ENCODE data around the gene PLA2G4B. TPM values are rescaled to one million over a fixed set of nuclear protein-coding genes. Genes with fewer than 3 reads are reported as not detected.
"Not testable (repeated sequence)": the region's sequence is repeated elsewhere in the genome, so short reads cannot be mapped to it uniquely, and the experiment has no call there.

PLA2G4B gene
- total RNA-seq, 2 donors from 2014 or later: 8.3 to 9.4 TPM

- no peaks in the 10 kb centered on the region for H3K9me3 Mint-ChIP-seq
- H3K36me3 Mint-ChIP-seq: no peaks in the 10 kb centered on the region
- DNase-seq (ENCODE audit: low spot score in 2 of 2) (no peak), ATAC-seq (no peak)
- H3K27ac Mint-ChIP-seq: no peak overlapping the region
Observed at GRCh38 chr15:41820791-41821423, 17.7 kb upstream of the PLA2G4B start.

DNA sequence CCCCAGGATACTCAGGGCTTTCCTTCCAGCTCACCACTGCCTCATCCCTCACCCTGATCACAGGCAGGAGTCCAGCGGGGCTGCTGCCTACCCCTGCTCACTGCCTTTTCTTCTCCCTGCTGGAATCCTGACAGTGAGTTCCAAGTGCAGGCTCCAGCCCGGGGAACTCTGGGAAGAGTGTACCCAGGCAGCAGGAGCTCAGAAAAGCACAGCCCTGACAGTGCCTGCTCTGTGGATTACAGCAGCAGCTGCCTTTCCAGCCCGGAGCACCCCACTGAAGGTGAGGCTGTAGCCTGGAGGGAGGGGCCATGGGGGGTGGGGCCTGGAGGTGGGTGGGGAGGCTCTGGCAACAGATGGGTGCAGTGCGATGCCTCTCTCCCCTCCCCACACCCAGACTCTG, 16.8 kb upstream of the PLA2G4B start:
- H3K27ac Mint-ChIP-seq: peak overlapping the region in 1 of 2 donors; percentile 72
- H3K36me3 Mint-ChIP-seq: no peaks in the 10 kb centered on the region
- no peak for ATAC-seq
- no peaks in the 10 kb centered on the region for H3K9me3 Mint-ChIP-seq
- no peak for DNase-seq (ENCODE audit: low spot score in 2 of 2)

- no peak for DNase-seq (ENCODE audit: low spot score in 2 of 2)
- Mint-ChIP-seq H3K9me3 (no peaks in the 10 kb centered on the region), H3K36me3 (no peaks in the 10 kb centered on the region), H3K27ac (peak overlapping the region in 1 of 2 donors; percentile 22)
- ATAC-seq: no peak
Observed at GRCh38 chr15:41822471-41822870, 16.2 kb upstream of the PLA2G4B start.

DNA sequence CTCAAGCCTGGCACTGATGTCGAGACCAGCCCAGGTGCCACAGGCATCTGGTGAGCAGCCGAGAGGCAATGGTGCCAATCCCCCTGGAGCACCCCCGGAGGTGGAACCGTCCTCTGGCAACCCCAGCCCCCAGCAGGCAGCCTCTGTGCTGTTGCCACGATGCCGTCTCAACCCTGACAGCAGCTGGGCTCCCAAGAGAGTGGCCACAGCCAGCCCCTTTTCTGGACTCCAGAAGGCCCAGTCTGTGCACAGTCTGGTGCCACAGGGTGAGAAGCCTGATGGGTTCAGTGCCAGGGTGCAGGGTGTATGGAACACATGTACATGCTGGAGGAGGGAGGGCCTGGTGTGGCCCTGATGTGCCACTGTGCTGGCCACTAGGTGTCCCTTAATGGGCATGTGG, 15.7 kb upstream of the PLA2G4B start:
- H3K27ac Mint-ChIP-seq: peak overlapping the region in 1 of 2 donors; percentile 22
- no peak for DNase-seq (ENCODE audit: low spot score in 2 of 2)
- H3K9me3 Mint-ChIP-seq: no peaks in the 10 kb centered on the region
- ATAC-seq: no peak
- no peaks in the 10 kb centered on the region for H3K36me3 Mint-ChIP-seq

GRCh38 chr15:41823502-41823901, 15.1 kb upstream of the PLA2G4B start:
- Mint-ChIP-seq H3K27ac (no peak overlapping the region), H3K36me3 (peaks cover 0 to 3% of the 10 kb centered on the region in 2 donors), H3K9me3 (no peaks in the 10 kb centered on the region)
- DNase-seq (ENCODE audit: low spot score in 2 of 2) (no peak), ATAC-seq (no peak)

- no peak overlapping the region for H3K27ac Mint-ChIP-seq
- peaks cover 0 to 9% of the 10 kb centered on the region in 2 donors for H3K36me3 Mint-ChIP-seq
- H3K9me3 Mint-ChIP-seq: no peaks in the 10 kb centered on the region
- no peak for DNase-seq (ENCODE audit: low spot score in 2 of 2)
- no peak for ATAC-seq
Observed at GRCh38 chr15:41824062-41824745, 14.4 kb upstream of the PLA2G4B start.

DNA sequence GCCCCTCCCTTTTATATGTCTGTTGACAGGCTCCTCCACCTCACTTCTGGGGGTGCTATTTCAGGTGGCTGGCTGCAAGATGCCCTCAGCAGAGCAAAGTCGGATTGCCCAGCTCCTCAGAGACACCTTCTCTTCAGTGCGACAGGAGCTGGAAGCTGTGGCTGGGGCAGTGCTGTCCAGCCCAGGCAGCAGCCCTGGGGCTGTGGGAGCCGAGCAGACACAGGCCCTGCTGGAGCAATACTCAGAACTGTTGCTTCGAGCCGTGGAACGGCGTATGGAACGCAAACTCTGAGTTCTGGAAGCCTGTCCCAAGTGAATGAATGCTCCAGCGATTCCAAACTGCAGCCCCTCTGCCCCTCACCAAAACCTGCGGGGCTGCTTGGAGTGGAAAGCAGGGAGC, 13.5 kb upstream of the PLA2G4B start:
- H3K36me3 Mint-ChIP-seq: peaks cover 0 to 9% of the 10 kb centered on the region in 2 donors
- DNase-seq (ENCODE audit: low spot score in 2 of 2): no peak
- H3K9me3 Mint-ChIP-seq: no peaks in the 10 kb centered on the region
- no peak overlapping the region for H3K27ac Mint-ChIP-seq
- no peak for ATAC-seq

DNA sequence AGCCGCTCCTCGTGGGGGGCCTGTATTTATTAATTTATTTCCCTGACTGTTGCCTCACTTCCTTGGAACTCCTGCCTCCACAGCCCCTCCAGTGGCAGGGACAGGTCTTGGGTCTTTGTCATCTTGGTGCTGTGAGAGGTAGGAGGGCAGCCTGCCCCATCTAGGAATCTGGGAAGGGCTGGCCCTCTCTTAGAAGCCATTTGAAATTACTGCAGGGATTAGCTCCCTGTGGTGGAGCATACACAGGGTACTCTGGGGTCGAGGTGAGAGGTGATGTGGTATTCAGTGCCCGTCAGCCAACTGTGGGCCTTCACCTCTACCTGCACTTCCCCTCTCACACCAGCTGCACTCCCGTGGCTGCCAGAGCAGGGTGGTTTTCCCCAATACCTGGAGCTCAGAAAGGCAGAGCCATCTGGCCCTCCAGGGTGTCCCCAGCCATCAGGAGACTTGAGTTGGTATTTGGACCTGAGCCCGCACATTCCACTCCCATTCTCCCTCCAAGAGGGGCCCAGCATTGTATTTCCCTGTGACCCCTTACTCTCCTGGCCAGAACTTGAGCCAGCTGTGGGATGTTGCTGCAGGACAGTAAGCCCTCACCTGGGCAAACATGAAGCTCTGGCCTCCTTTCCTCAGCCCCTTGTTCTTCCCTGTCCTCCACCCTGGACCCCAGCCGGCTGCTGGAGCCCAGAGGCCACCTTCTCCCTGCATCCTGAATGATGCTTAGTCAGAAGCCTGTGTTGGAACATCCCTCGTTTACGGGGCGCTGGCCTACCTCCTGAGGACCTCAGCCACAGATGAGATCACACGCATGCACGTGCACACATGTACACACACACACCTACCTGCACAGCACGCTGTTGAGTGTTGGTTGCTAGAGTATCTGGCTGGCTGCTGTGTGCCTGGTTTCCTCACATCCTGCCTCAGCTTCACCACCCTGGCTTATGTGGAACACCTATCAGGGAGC, 12.8 kb upstream of the PLA2G4B start:
- Mint-ChIP-seq H3K27ac (no peak overlapping the region), H3K9me3 (no peaks in the 10 kb centered on the region), H3K36me3 (peaks cover 0 to 9% of the 10 kb centered on the region in 2 donors)
- ATAC-seq (no peak), DNase-seq (ENCODE audit: low spot score in 2 of 2) (no peak)

- peak; percentile 4 to 14 for ATAC-seq
- DNase-seq (ENCODE audit: low spot score in 2 of 2): no peak
- H3K36me3 Mint-ChIP-seq: peaks cover 0 to 9% of the 10 kb centered on the region in 2 donors
- peak overlapping the region; percentile 72 to 92 for H3K27ac Mint-ChIP-seq
- no peaks in the 10 kb centered on the region for H3K9me3 Mint-ChIP-seq
Observed at GRCh38 chr15:41827290-41827879, 11.3 kb upstream of the PLA2G4B start.

GRCh38 chr15:41827880-41828806, 10.5 kb upstream of the PLA2G4B start, which contains the start of gene JMJD7:
JMJD7 (plus strand) TSS chr15:41828092; CDS start chr15:41828125, 33 bp downstream.
- Mint-ChIP-seq H3K9me3 (no peaks in the 10 kb centered on the region), H3K36me3 (peaks cover 0 to 9% of the 10 kb centered on the region in 2 donors), H3K27ac (peak within 1 kb of the TSS; percentile 74 to 92)
- ATAC-seq (peak; percentile 87 to 94), DNase-seq (ENCODE audit: low spot score in 2 of 2) (peak; percentile 91 to 96)

GRCh38 chr15:41828807-41829141, 9.9 kb upstream of the PLA2G4B start:
- H3K9me3 Mint-ChIP-seq: no peaks in the 10 kb centered on the region
- no peak for DNase-seq (ENCODE audit: low spot score in 2 of 2)
- no peak for ATAC-seq
- peaks cover 0 to 9% of the 10 kb centered on the region in 2 donors for H3K36me3 Mint-ChIP-seq
- peak overlapping the region; percentile 74 to 92 for H3K27ac Mint-ChIP-seq

- Mint-ChIP-seq H3K9me3 (no peaks in the 10 kb centered on the region), H3K27ac (no peak overlapping the region)
- ATAC-seq: no peak
Observed at GRCh38 chr15:41829959-41830646, 8.5 kb upstream of the PLA2G4B start.

GRCh38 chr15:41831291-41831690, 7.4 kb upstream of the PLA2G4B start:
- H3K36me3 Mint-ChIP-seq, H3K9me3 Mint-ChIP-seq: not testable (repeated sequence)
- H3K27ac Mint-ChIP-seq: peak overlapping the region; percentile 24 to 32
- DNase-seq (ENCODE audit: low spot score in 2 of 2): peak in 1 of 2 donors; percentile 37
- peak; percentile 23 to 61 for ATAC-seq

More at GRCh38 chr15:41829959-41830646, 8.5 kb upstream of the PLA2G4B start:
- DNase-seq (ENCODE audit: low spot score in 2 of 2): no peak
- peaks cover 0 to 9% of the 10 kb centered on the region in 2 donors for H3K36me3 Mint-ChIP-seq

DNA sequence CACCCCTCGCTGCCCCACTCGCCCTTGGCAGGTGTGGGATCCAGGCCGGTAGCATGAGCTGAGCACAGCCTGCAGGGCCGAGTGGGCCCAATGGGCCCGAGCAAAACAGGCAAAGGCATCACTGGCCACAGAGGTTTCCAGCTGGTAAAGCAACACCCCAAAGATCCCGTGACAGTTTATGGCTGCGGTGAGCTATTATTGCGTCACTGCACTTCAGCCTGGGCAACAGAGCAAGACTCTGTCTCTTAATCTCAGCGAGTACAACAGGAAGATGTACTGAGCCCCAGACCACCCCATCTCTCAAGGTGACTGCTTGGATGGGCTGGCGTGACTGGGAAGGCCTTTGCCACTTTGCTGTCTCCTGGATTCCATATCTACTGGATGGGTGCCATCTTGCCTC, 6.4 kb upstream of the PLA2G4B start:
- no peaks in the 10 kb centered on the region for H3K9me3 Mint-ChIP-seq
- no peak for ATAC-seq
- no peak overlapping the region for H3K27ac Mint-ChIP-seq
- peaks cover 0 to 9% of the 10 kb centered on the region in 2 donors for H3K36me3 Mint-ChIP-seq
- no peak for DNase-seq (ENCODE audit: low spot score in 2 of 2)

GRCh38 chr15:41832875-41833274, 5.8 kb upstream of the PLA2G4B start:
- H3K36me3 Mint-ChIP-seq: peaks cover 0 to 9% of the 10 kb centered on the region in 2 donors
- DNase-seq (ENCODE audit: low spot score in 2 of 2) (no peak), ATAC-seq (peak; percentile 9 to 39)
- no peak overlapping the region for H3K27ac Mint-ChIP-seq
- no peaks in the 10 kb centered on the region for H3K9me3 Mint-ChIP-seq
